ENCODE measurements around the gene EIF4A3.

The EIF4A3 gene

DNA sequence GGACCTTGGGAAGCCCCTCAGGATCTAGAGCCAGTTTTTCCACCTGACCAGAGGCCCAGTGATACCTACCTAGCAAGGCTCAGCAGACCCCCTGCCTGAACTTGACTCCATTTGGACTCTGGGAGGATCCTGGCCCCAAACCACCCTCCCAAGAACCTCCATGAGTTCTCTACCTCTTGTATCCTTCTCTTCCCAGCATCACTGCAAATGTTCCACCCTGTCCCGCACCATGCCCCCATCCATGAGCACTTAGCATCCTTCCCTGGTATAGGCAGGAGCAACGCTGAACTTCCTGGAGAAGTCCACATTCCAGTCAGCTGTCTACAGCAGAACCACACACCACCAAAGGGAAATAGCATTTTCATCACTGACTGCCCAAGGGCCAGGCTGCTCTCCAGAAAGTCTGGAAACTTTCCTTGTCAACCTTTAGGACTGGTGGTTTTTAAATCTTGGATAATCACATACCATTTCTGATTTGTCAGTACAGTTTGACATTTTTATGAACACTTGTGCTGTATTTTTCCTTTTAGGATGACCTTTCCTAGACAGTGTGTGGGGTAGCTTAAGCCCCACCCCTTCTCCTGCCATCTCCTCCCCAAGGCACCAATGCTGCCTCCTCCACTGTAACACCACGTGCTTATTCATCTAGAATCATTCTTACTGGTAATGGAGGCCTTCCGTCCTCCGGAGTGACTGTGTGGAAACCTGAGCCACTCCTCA is 13.9 kb downstream of the EIF4A3 start:
- DNase-seq: no peak

GRCh38 chr17:80130992-80131391 is 15.9 kb downstream of the EIF4A3 start:
- DNase-seq: no peak

DNA sequence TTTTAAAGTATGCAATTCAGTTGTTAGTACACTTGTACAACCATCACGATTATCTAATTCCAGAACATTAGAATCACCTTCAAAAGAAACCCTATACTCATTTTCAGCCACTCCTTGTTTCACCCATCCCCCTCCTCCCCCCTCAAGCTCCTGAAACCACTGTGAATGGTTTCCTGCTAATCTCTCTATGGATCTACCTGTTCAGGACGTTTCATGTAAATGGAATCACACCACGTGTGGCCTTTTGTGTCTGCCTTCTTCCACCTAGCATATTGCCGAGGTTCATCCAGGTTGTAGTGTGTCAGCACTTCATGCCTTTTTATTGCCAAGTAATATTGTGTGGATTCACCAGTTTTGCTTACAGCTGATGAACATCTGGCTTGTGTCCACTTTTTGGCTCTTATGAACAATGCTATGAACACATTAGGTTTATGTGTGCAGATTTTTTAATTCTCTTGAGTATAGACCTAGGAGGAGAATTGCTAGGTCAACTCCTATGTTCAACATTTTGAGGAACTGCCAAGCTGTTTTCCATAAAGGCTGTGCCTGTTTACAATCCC is 17.8 kb downstream of the EIF4A3 start:
- DNase-seq: no peak

DNA sequence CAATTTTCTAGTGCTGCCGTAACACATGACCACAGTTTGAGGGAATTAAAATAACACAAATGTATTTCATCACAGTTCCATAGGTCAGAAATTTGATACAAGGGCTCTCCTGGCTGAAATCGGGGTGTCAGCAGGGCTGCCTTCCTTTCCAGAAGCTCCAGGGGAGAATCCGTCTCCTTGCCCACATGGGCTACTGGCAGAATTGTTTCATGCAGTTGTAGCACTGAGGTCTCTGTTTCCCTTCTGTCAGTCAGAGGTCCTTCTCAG is 20.5 kb downstream of the EIF4A3 start:
- DNase-seq: no peak

- no peak for DNase-seq
Observed at GRCh38 chr17:80125656-80126448, 21.1 kb downstream of the EIF4A3 start.

- no peak for DNase-seq
Observed at GRCh38 chr17:80124351-80124981, 22.5 kb downstream of the EIF4A3 start.

GRCh38 chr17:80123791-80124190 is 23.1 kb downstream of the EIF4A3 start:
- DNase-seq: no peak

DNA sequence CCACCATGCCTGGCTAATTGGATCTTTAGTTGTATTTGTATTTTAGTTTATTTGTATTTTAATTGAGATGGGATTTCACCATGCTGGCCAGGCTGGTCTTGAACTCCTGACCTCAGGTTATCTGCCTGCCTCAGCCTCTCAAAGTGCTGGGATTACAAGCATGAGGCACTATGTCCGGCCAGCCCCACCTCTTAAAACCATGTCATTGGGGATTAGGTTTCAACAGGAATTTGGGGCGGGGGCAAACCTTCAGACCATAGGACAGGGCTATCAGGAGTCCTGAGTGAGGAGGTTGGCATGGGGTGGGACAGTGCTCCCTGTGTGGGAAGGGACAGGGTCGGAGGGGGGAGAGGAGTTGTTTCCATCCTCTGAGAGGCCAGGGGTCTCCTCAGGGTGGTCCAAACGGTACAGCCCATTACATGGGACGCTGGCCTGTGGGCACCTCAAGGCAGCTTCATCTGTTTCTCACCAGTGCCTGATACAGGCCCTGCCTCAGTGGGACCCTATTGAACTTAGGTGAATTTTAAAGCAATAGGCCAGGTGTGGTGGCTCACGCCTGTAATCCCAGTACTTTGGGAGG is 23.9 kb downstream of the EIF4A3 start:
- DNase-seq: no peak

GRCh38 chr17:80122026-80122575 is 24.8 kb downstream of the EIF4A3 start:
- no peak for DNase-seq

GRCh38 chr17:80119839-80120238 is 27.1 kb downstream of the EIF4A3 start:
- no peak for DNase-seq

- no peak for DNase-seq
Observed at GRCh38 chr17:80119271-80119791, 27.6 kb downstream of the EIF4A3 start.

- no peak for DNase-seq
Observed at GRCh38 chr17:80118601-80119270, 28.2 kb downstream of the EIF4A3 start.

DNA sequence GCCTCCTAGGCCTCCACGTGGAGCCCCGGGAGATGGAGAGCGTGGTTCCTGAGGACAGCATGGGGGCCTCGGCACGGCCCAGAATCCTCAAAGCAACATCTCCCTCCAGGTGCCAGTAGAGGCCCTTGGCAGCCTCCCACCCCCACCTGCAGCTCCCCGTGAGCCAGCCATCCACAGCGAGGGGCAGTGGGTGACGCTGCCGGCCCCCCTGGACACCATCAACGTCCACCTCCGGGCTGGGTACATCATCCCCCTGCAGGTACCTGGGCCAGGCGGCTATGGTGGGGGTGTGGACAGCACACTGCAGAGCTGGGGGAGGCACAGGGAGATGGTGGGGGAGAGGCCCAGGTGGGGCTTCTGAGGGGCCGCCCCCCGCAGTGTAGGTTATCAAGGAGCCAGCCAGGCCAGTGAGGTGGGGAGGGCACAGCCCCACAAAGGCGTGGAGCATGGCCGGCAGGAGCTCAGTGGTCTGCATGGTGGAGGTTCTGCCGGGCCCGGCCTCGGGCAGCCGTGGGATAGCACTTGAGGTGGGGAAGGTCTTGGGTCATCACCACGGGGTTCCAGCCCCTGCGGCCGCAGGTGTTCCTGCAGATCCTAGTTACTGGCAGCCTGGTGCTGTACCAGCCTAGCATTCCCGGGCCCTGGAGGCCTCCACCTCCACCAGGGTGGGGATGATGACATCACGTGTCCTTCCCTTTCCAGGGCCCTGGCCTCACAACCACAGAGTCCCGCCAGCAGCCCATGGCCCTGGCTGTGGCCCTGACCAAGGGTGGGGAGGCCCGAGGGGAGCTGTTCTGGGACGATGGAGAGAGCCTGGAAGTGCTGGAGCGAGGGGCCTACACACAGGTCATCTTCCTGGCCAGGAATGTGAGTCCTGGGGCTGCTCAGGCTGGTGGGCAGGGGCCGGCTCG is 29.2 kb downstream of the EIF4A3 start:
- no peak for DNase-seq

- no peak for DNase-seq
Observed at GRCh38 chr17:80116921-80117380, 30.0 kb downstream of the EIF4A3 start.

GRCh38 chr17:80116276-80116920 is 30.5 kb downstream of the EIF4A3 start:
- DNase-seq: no peak

GRCh38 chr17:80115159-80115558 is 31.8 kb downstream of the EIF4A3 start:
- DNase-seq: no peak

DNA sequence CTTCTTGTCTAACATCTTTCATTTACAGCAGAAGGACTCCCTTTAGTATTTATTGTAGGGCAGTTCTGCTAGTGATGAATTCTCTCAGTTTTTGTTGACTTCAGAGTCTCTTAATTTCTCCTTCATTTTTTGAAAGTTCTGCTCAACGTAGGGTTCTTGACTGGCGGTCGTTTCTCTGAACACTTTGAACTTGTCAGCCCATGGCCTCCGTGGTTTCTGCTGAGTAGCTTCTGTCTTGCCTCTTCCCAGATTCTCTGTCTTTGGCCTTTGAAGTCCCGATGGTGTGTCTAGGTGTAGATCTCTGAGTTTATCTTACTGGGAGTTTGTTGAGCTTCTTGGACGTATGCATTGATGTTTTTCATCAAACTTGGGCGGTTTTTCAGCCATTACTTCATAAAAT is 32.2 kb downstream of the EIF4A3 start:
- DNase-seq: no peak

- DNase-seq: no peak
Observed at GRCh38 chr17:80113033-80113484, 33.9 kb downstream of the EIF4A3 start.

GRCh38 chr17:80112471-80113032 is 34.4 kb downstream of the EIF4A3 start:
- DNase-seq: no peak
